Endothelial cell of umbilical vein (primary cell): ENCODE results near the gene ME3. TPM values are rescaled to one million over a fixed set of nuclear protein-coding genes. Genes with fewer than 3 reads are reported as not detected.

Experiments used
- BruUV-seq: library from RNA; stranded (reverse); fragments of 400-500 nt; replicated peaks from 2 replicates; lab custom pipeline; 2021; lab: Mats Ljungman, UMichigan
- CTCF ChIA-PET: fragments of 300-600, 350-600 bp; sonication (Branson Sonifier 250); formaldehyde crosslinking; loops from one replicate; lab custom pipeline; 2021; ENCODE audit warnings: antibody characterized with exemption, inconsistent platforms; lab: Charles Lee
- POLR2A ChIA-PET: fragments of 300-600, 350-600 bp; sonication (Branson Sonifier 250); formaldehyde crosslinking; loops from one replicate; lab custom pipeline; 2021; ENCODE audit warnings: antibody characterized with exemption, inconsistent platforms; lab: Charles Lee
- DNase-seq: peaks from one replicate; pipeline ENCODE4 v3.0.0-alpha.2; 2011; ENCODE audit warnings: low read depth, low spot score
- FAIRE-seq: peaks from 2 replicates; lab custom pipeline; 2011; peaks lifted over from hg19 to GRCh38; lab: Jason Lieb, UNC
- H2AFZ ChIP-seq: 2 replicates; pipeline ENCODE4 v1.6.0; 2012; ENCODE audit warnings: low read depth, low read length, control low read depth, inconsistent platforms
- H3K27ac ChIP-seq: 2 replicates; pipeline ENCODE4 v1.5.1; 2011; ENCODE audit warnings: low read depth, mild to moderate bottlenecking, control low read depth, low read length, moderate library complexity; ENCODE audit not compliant: insufficient read depth
- H3K27me3 ChIP-seq, 2 experiments: 2 replicates each; pipeline versions ENCODE4 v1.6.0 to v1.6.1; 2011; ENCODE audit warnings: low read length in 2 of 2, mixed read lengths in 1 of 2; ENCODE audit not compliant: control insufficient read depth in 2 of 2, insufficient read depth in 2 of 2
- H3K36me3 ChIP-seq, 2 experiments: 2 replicates in 1 of 2; 3 replicates in 1 of 2; pipeline ENCODE4 v1.5.1; 2011; ENCODE audit warnings: low read length in 2 of 2, mild to moderate bottlenecking in 1 of 2, moderate library complexity in 1 of 2; ENCODE audit not compliant: control insufficient read depth in 2 of 2, insufficient read depth in 2 of 2; ENCODE audit errors: extremely low read depth in 1 of 2
- H3K4me1 ChIP-seq: 3 replicates; pipeline ENCODE4 v1.5.1; 2011; ENCODE audit warnings: mild to moderate bottlenecking, low read length; ENCODE audit not compliant: control insufficient read depth, insufficient read depth; ENCODE audit errors: extremely low read depth
- H3K4me2 ChIP-seq: 2 replicates; pipeline ENCODE4 v1.6.1; 2011; ENCODE audit warnings: low read length, control low read depth, mixed read lengths; ENCODE audit not compliant: insufficient read depth
- H3K4me3 ChIP-seq, 3 experiments: fragments of 200-600 bp in 1 of 3; sonication (generic), shearing (Covaris generic) in 1 of 3; replicated peaks in 1 of 3; 2 replicates each; pipeline ENCODE4 v1.5.1; 2011 to 2016; ENCODE audit warnings: control low read depth in 3 of 3, low read length in 3 of 3, mild to moderate bottlenecking in 2 of 3, inconsistent platforms in 1 of 3, low read depth in 1 of 3, moderate library complexity in 1 of 3; ENCODE audit not compliant: insufficient read depth in 1 of 3
- H3K79me2 ChIP-seq: 2 replicates; pipeline ENCODE4 v1.6.0; 2012; ENCODE audit warnings: low read length, inconsistent platforms; ENCODE audit not compliant: control insufficient read depth, insufficient read depth
- H3K9ac ChIP-seq: replicated peaks from 2 replicates; pipeline ENCODE3; 2011; ENCODE audit warnings: low read length, control low read depth; ENCODE audit not compliant: insufficient read depth; ENCODE audit errors: extremely low read depth
- H3K9me1 ChIP-seq: replicated peaks from 3 replicates; pipeline ENCODE4 v1.6.0; 2011; ENCODE audit warnings: mild to moderate bottlenecking, low read length; ENCODE audit not compliant: control insufficient read depth, insufficient read depth; ENCODE audit errors: extremely low read depth
- H3K9me3 ChIP-seq: replicated peaks from 2 replicates; pipeline ENCODE4 v1.5.1; 2012; ENCODE audit warnings: low read length, inconsistent platforms; ENCODE audit not compliant: control insufficient read depth, insufficient read depth
- H4K20me1 ChIP-seq: replicated peaks from 2 replicates; pipeline ENCODE3; 2011; ENCODE audit warnings: mild to moderate bottlenecking, low read length; ENCODE audit not compliant: control insufficient read depth, insufficient read depth; ENCODE audit errors: extremely low read depth
- CTCF ChIP-seq, 2 donors: IDR thresholded peaks; 1 replicate in 1 of 2; 2 replicates in 1 of 2; pipeline ENCODE4 v1.5.1; 2011; ENCODE audit warnings: low read length in 2 of 2, mild to moderate bottlenecking in 2 of 2, moderate library complexity in 2 of 2, control low read depth in 1 of 2, inconsistent platforms in 1 of 2, low read depth in 1 of 2; ENCODE audit not compliant: insufficient read depth in 1 of 2; ENCODE audit errors: extremely low read depth in 1 of 2
- EZH2 ChIP-seq: IDR thresholded peaks from 2 replicates; pipeline ENCODE4 v1.6.1; 2012; ENCODE audit warnings: borderline replicate concordance, low read depth, mild to moderate bottlenecking, moderate library complexity, low read length, inconsistent platforms; ENCODE audit not compliant: severe bottlenecking
- FOS ChIP-seq: IDR thresholded peaks from 2 replicates; pipeline ENCODE4 v1.6.1; 2011; ENCODE audit warnings: mild to moderate bottlenecking, low read length, moderate library complexity, borderline replicate concordance; ENCODE audit not compliant: insufficient read depth
- GATA2 ChIP-seq: IDR thresholded peaks from 2 replicates; pipeline ENCODE4 v1.7.0; 2011; ENCODE audit warnings: low read depth, mild to moderate bottlenecking, moderate library complexity, mixed read lengths, low read length; ENCODE audit not compliant: insufficient read length, insufficient read depth
- JUN ChIP-seq: IDR thresholded peaks from 2 replicates; pipeline ENCODE4 v1.6.1; 2011; ENCODE audit warnings: borderline replicate concordance, low read depth; ENCODE audit not compliant: insufficient read length, insufficient read depth
- MYC ChIP-seq: IDR thresholded peaks from one replicate; pipeline ENCODE4 v1.6.1; 2011; ENCODE audit warnings: mild to moderate bottlenecking, low read depth, low read length
- POLR2A ChIP-seq: IDR thresholded peaks from 2 replicates; pipeline ENCODE4 v1.6.1; 2012; ENCODE audit warnings: low read depth, mild to moderate bottlenecking, control low read depth, low read length
- POLR2AphosphoS5 ChIP-seq: IDR thresholded peaks from 2 replicates; pipeline ENCODE4 v1.6.1; 2012; ENCODE audit warnings: low read depth, mild to moderate bottlenecking, control low read depth, low read length, moderate library complexity; ENCODE audit not compliant: insufficient read depth
- dilution Hi-C: fragments of 300-500 bp; cut with MboI; formaldehyde crosslinking; loops from one replicate; pipeline ENCODE4 v1.15.0; 2019; ENCODE audit warnings: low sequenced_read_pairs; ENCODE audit not compliant: extremely low pct_ligation_motif_present
- intact Hi-C: fragments of 100-400 bp; cut with micrococcal nuclease; formaldehyde crosslinking; loops from one replicate; pipeline ENCODE4 v1.10.0; 2022
- polyA plus RNA-seq, 4 experiments: library from polyadenylated mRNA; depleted of rRNA in 3 of 4; stranded (reverse) in 3 of 4; unstranded in 1 of 4; fragments of >200 nt; gene quantifications; 2 replicates each; pipeline versions ENCODE4 v1.2.1 to v1.2.3, GENCODE V29; 2011 to 2012; ENCODE audit warnings: missing spikeins in 1 of 4
- total RNA-seq: library from RNA; stranded (reverse); gene quantifications from 2 replicates; pipeline ENCODE4 v1.2.3, GENCODE V29; 2021
- TF ChIP-seq, protein P1 (sequence below): IDR thresholded peaks from 2 replicates; pipeline ENCODE4 v1.6.1; 2011; ENCODE audit not compliant: insufficient read depth, insufficient read length

Gene ME3
- total and polyA plus RNA-seq, 2 donors (not counting 3 experiments of a cell fraction or from before 2014, with no cell fraction given): 26.9 to 30.4 TPM

GRCh38 chr11:86637988-86638387 is 34.4 kb downstream of the ME3 start:
- dilution Hi-C loops: no loop called here

DNA sequence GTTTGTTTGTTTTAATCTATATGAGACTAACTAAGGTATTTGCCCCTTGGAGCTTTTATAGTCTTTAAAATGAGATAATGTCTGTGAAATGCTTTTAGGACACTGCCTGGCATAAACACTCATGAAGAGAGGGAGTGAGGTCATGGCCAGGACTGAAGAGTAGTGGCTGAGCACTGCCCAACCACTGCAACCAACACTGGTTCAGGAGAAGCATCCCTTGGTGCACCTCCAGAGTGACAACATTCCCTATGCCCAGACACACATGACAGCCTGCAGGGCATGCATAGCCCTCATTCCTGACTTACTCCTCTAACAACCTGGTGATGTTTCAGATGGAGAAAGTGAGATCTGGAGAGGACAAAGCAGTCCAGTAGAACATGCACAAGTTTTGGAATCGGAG is 36.1 kb downstream of the ME3 start:
- Histone ChIP-seq H3K79me2 (no peaks in the 10 kb centered on the region), H3K27me3 (no peaks in the 10 kb centered on the region), H4K20me1 (no peaks in the 10 kb centered on the region), H3K9me3 (no peaks in the 10 kb centered on the region), H3K4me1 (peaks cover 19% of the 10 kb centered on the region), H3K4me2 (no peak overlapping the region), H3K4me3 (no peak overlapping the region), H3K27ac (no peak overlapping the region), H3K9me1 (no peaks in the 10 kb centered on the region), H2AFZ (no peak overlapping the region), H3K36me3 (peaks cover 0 to 3% of the 10 kb centered on the region in 2 experiments), H3K9ac (no peak overlapping the region)
- TF ChIP-seq GATA2: no peak
- no peak for TF ChIP-seq FOS
- TF ChIP-seq MYC: no peak
- TF ChIP-seq, protein P1, sequence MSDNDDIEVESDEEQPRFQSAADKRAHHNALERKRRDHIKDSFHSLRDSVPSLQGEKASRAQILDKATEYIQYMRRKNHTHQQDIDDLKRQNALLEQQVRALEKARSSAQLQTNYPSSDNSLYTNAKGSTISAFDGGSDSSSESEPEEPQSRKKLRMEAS: no peak
- TF ChIP-seq POLR2A: no peak
- no peak for TF ChIP-seq CTCF (IDR thresholded peaks at IDR 0.05; ENCODE audit: extremely low read depth in 1 of 2, insufficient read depth in 1 of 2, low read depth in 1 of 2, low read length in 2 of 2)
- no peak for TF ChIP-seq EZH2
- TF ChIP-seq JUN: no peak
- TF ChIP-seq POLR2AphosphoS5: no peak
- ChIA-PET CTCF (no interaction called here), POLR2A (no interaction called here)
- intact Hi-C loops: no loop called here
- dilution Hi-C loops: no loop called here
- FAIRE-seq (no peak), DNase-seq (no peak)
- no TSS peak for BruUV-seq

More at GRCh38 chr11:86637988-86638387, 34.4 kb downstream of the ME3 start:
- Histone ChIP-seq H2AFZ (no peak overlapping the region), H3K27ac (no peak overlapping the region), H3K4me1 (peaks cover 10% of the 10 kb centered on the region), H3K79me2 (peaks cover under 1% of the 10 kb centered on the region), H3K36me3 (peaks cover 0 to 3% of the 10 kb centered on the region in 2 experiments), H3K4me3 (no peak overlapping the region), H3K9me3 (no peaks in the 10 kb centered on the region), H3K27me3 (no peaks in the 10 kb centered on the region), H3K9ac (no peak overlapping the region), H3K4me2 (no peak overlapping the region), H4K20me1 (no peaks in the 10 kb centered on the region), H3K9me1 (no peaks in the 10 kb centered on the region)
- no peak for DNase-seq
- no peak for TF ChIP-seq GATA2
- TF ChIP-seq EZH2: no peak
- no peak for TF ChIP-seq JUN
- ChIA-PET CTCF (interaction anchor here (1.0 to 1.8 kb wide), 2 partner anchors 29 to 162 kb away, joined by 3 to 4 read pairs; partner anchors contain the start of gene PRSS23), POLR2A (no interaction called here)
- FAIRE-seq: no peak
- intact Hi-C loops: no loop called here
- no TSS peak for BruUV-seq
